SH-SY5Y (cell line): ENCODE results near the gene TAOK3.

Experiments used
- GATA2 ChIP-seq: IDR thresholded peaks from 2 replicates; pipeline ENCODE4 v1.6.1; 2011; ENCODE audit warnings: mild to moderate bottlenecking, low read depth, low read length
- GATA3 ChIP-seq: IDR thresholded peaks from 2 replicates; pipeline ENCODE4 v1.6.1; 2011; ENCODE audit warnings: low read depth, mild to moderate bottlenecking, low read length, moderate library complexity

GRCh38 chr12:118302053-118302452 is 70.7 kb downstream of the TAOK3 start:
- TF ChIP-seq GATA2 = no peak
- no peak for TF ChIP-seq GATA3
